Lung (tissue), 12 donors: Measurements from ENCODE around the gene PCED1A. TPM values are rescaled to one million over a fixed set of nuclear protein-coding genes. Genes with fewer than 3 reads are reported as not detected.

Source experiments
- ATAC-seq: fragments of 200-7000 bp; cut with Tn5 transposase; one replicate; pipeline ENCODE4 v1.9.1; 2020; ENCODE audit warnings: moderate number of reproducible peaks; ENCODE audit not compliant: insufficient read depth, low FRiP score
- DNase-seq, 3 donors: peaks; one replicate each; pipeline ENCODE4 v3.0.0-alpha.2; 2013 to 2017
- H3K27ac ChIP-seq, 2 donors: one replicate each; pipeline ENCODE4 v1.5.1; 2013; ENCODE audit warnings: mild to moderate bottlenecking in 2 of 2, moderate library complexity in 2 of 2, control low read depth in 1 of 2, inconsistent platforms in 1 of 2, low read depth in 1 of 2, low read length in 1 of 2
- H3K27me3 ChIP-seq, 3 donors: one replicate each; pipeline ENCODE4 v1.5.1; 2013; ENCODE audit warnings: low read length in 2 of 3; ENCODE audit not compliant: control insufficient read depth in 3 of 3, insufficient read depth in 3 of 3
- H3K36me3 ChIP-seq, 4 donors: one replicate each; pipeline ENCODE4 v1.5.1; 2013; ENCODE audit warnings: low read length in 4 of 4, mild to moderate bottlenecking in 1 of 4, moderate library complexity in 1 of 4; ENCODE audit not compliant: control insufficient read depth in 4 of 4, insufficient read depth in 4 of 4
- H3K4me1 ChIP-seq, 5 donors: one replicate each; pipeline ENCODE4 v1.5.1; 2013; ENCODE audit warnings: low read length in 5 of 5, mild to moderate bottlenecking in 2 of 5, moderate library complexity in 1 of 5; ENCODE audit not compliant: control insufficient read depth in 5 of 5, insufficient read depth in 5 of 5
- H3K4me3 ChIP-seq: one replicate; pipeline ENCODE4 v1.5.1; 2013; ENCODE audit warnings: mild to moderate bottlenecking, control low read depth, moderate library complexity
- H3K9ac ChIP-seq, 2 donors: one replicate each; pipeline ENCODE4 v1.5.1; 2013; ENCODE audit warnings: low read length in 2 of 2, control low read depth in 1 of 2; ENCODE audit not compliant: insufficient read depth in 1 of 2
- H3K9me3 ChIP-seq, 4 donors: one replicate each; pipeline ENCODE4 v1.5.1; 2013; ENCODE audit warnings: low read length in 3 of 4, mild to moderate bottlenecking in 1 of 4, moderate library complexity in 1 of 4; ENCODE audit not compliant: control insufficient read depth in 4 of 4, insufficient read depth in 3 of 4
- CTCF ChIP-seq: IDR thresholded peaks from 2 replicates; pipeline ENCODE4 v1.5.1; 2012; ENCODE audit warnings: mild to moderate bottlenecking; ENCODE audit errors: control extremely low read depth, extremely low read depth
- WGBS, 2 donors: extraction: QIAGEN DNeasy Blood & Tissue Kit; methylation state at CpG; one replicate each; pipeline ENCODE4 v1.1.7; 2013; 5-methylcytosine and 5-hydroxymethylcytosine counted together
- polyA plus RNA-seq, 2 donors: library from polyadenylated mRNA; stranded (reverse); fragments of 200-250 nt; gene quantifications; one replicate each; pipeline ENCODE4 v1.2.1, GENCODE V29; 2013
- total RNA-seq, 2 donors: library from RNA; depleted of rRNA in 1 of 2; stranded (reverse); fragments of >200 nt in 1 of 2; gene quantifications; one replicate each; pipeline ENCODE4 v1.2.1, GENCODE V29; 2014 to 2021
- donor health status: control.
- donor health status: control.
- donor health status: Bipolar disorder and iron deficiency.
- donor health status: healthy.
- donor health status: DM: yes; HTN: yes; CAD: no.

Gene PCED1A
- total and polyA plus RNA-seq, 4 donors, result 26.2 to 40.4 (median 35.1) TPM

GRCh38 chr20:2798095-2798805, 42.2 kb downstream of the PCED1A start:
- Histone ChIP-seq H3K4me3 (no peak overlapping the region), H3K4me1 (peaks cover 0 to 18% (median 5%) of the 10 kb centered on the region in 5 donors), H3K9me3 (peaks cover 0 to 3% (median 0%) of the 10 kb centered on the region in 4 donors), H3K9ac (no peak overlapping the region), H3K27me3 (peaks cover 4 to 21% (median 9%) of the 10 kb centered on the region in 3 donors), H3K36me3 (peaks cover 0 to 21% (median 3%) of the 10 kb centered on the region in 4 donors), H3K27ac (no peak overlapping the region)
- 88 to 89% methylated on average over 19 of the region's 19 CpGs for WGBS, 2 donors
- DNase-seq, result no peak
- ATAC-seq, result no peak
- TF ChIP-seq CTCF, result no peak

- Histone ChIP-seq H3K27ac (no peak overlapping the region), H3K9ac (no peak overlapping the region), H3K9me3 (peaks cover 0 to 3% (median 0%) of the 10 kb centered on the region in 4 donors), H3K4me1 (peaks cover 0 to 18% (median 5%) of the 10 kb centered on the region in 5 donors), H3K27me3 (peaks cover 2 to 15% (median 9%) of the 10 kb centered on the region in 3 donors), H3K4me3 (no peak overlapping the region), H3K36me3 (peaks cover 0 to 21% (median 3%) of the 10 kb centered on the region in 4 donors)
- ATAC-seq (no peak), DNase-seq (no peak)
- TF ChIP-seq CTCF, result no peak
- 78 to 81% methylated on average over 16 of the region's 16 CpGs for WGBS, 2 donors
Observed at GRCh38 chr20:2797136-2797983, 43.1 kb downstream of the PCED1A start.

GRCh38 chr20:2796011-2796660, 44.3 kb downstream of the PCED1A start:
- WGBS, 2 donors, result 94 to 97% methylated on average over 19 to 20 of the region's 20 CpGs
- Histone ChIP-seq H3K4me3 (no peak overlapping the region), H3K36me3 (peaks cover 0 to 21% (median 3%) of the 10 kb centered on the region in 4 donors), H3K27ac (no peak overlapping the region), H3K27me3 (peaks cover 0 to 9% (median 8%) of the 10 kb centered on the region in 3 donors), H3K4me1 (peaks cover 0 to 16% (median 5%) of the 10 kb centered on the region in 5 donors), H3K9ac (no peak overlapping the region), H3K9me3 (peaks cover 0 to 3% (median 0%) of the 10 kb centered on the region in 4 donors)
- TF ChIP-seq CTCF, result no peak
- no peak for DNase-seq
- no peak for ATAC-seq
